Glutamatergic neuron (in vitro differentiated cells): ENCODE data around the gene USP35. TPM values are rescaled to one million over a fixed set of nuclear protein-coding genes. Genes with fewer than 3 reads are reported as not detected.

ENCODE experiments used
- DNase-seq: peaks from one replicate; pipeline ENCODE4 v3.0.0; 2022
- H3K27ac Mint-ChIP-seq: one replicate; pipeline ENCODE4 v1.8.0; 2020; ENCODE audit warnings: mild to moderate bottlenecking, mixed read lengths, inconsistent platforms; ENCODE audit not compliant: unreplicated experiment
- H3K27me3 Mint-ChIP-seq: one replicate; pipeline ENCODE4 v1.8.0; 2020; ENCODE audit warnings: mild to moderate bottlenecking, moderate library complexity, mixed read lengths, inconsistent platforms; ENCODE audit not compliant: unreplicated experiment
- H3K36me3 Mint-ChIP-seq: one replicate; pipeline ENCODE4 v1.8.0; 2020; ENCODE audit warnings: mild to moderate bottlenecking, mixed read lengths, inconsistent platforms; ENCODE audit not compliant: unreplicated experiment
- H3K4me1 Mint-ChIP-seq: one replicate; pipeline ENCODE4 v1.8.0; 2020; ENCODE audit warnings: mild to moderate bottlenecking, low read depth, mixed read lengths, inconsistent platforms; ENCODE audit not compliant: unreplicated experiment
- H3K4me3 Mint-ChIP-seq: one replicate; pipeline ENCODE4 v1.8.0; 2020; ENCODE audit warnings: mild to moderate bottlenecking, mixed read lengths, inconsistent platforms; ENCODE audit not compliant: unreplicated experiment
- H3K9me3 Mint-ChIP-seq: one replicate; pipeline ENCODE4 v1.8.0; 2020; ENCODE audit warnings: mild to moderate bottlenecking, moderate library complexity, mixed read lengths, inconsistent platforms; ENCODE audit not compliant: unreplicated experiment
- total RNA-seq: library from RNA; stranded (reverse); fragmentation: NEBNext Ultra II Directional; extraction: Animal tissue kit (Norgen Biotek cat#: 25700); gene quantifications from one replicate; pipeline ENCODE4 v1.2.1, GENCODE V29; 2021; ENCODE audit not compliant: unreplicated experiment
- TF ChIP-seq, protein P1 (sequence below): fragments of 200-600 bp; sonication (generic); IDR thresholded peaks from one replicate; pipeline ENCODE4 v1.5.0; 2021; ENCODE audit not compliant: partially characterized antibody, unreplicated experiment

USP35 gene
- total RNA-seq, 1 donor from 2014 or later, result 34.2 TPM

DNA sequence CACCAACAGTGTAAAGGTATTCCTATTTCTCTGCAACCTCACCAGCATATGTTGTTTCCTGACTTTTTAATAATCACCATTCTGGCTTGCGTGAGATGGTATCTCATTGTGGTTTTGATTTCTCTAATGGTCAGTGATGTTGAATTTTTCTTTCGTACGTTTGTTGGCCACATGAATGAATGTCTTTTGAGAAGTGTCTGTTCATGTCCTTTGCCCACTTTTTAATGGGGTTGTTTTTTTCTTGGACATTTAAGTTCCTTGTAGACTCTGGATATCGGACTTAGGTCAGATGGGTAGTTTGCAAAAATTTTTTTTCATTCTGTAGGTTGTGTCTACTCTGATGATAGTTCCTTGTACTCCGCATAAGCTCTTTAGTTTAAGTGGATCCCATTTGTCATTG, 22.8 kb downstream of the USP35 start:
- Mint-ChIP-seq H3K9me3 (peaks cover 31% of the 10 kb centered on the region), H3K4me1 (no peaks in the 10 kb centered on the region), H3K4me3 (no peak overlapping the region), H3K27ac (no peak overlapping the region), H3K36me3 (peaks cover 10% of the 10 kb centered on the region), H3K27me3 (peaks cover 23% of the 10 kb centered on the region)
- no peak for DNase-seq
- TF ChIP-seq, protein P1, sequence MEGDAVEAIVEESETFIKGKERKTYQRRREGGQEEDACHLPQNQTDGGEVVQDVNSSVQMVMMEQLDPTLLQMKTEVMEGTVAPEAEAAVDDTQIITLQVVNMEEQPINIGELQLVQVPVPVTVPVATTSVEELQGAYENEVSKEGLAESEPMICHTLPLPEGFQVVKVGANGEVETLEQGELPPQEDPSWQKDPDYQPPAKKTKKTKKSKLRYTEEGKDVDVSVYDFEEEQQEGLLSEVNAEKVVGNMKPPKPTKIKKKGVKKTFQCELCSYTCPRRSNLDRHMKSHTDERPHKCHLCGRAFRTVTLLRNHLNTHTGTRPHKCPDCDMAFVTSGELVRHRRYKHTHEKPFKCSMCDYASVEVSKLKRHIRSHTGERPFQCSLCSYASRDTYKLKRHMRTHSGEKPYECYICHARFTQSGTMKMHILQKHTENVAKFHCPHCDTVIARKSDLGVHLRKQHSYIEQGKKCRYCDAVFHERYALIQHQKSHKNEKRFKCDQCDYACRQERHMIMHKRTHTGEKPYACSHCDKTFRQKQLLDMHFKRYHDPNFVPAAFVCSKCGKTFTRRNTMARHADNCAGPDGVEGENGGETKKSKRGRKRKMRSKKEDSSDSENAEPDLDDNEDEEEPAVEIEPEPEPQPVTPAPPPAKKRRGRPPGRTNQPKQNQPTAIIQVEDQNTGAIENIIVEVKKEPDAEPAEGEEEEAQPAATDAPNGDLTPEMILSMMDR, result no peak

DNA sequence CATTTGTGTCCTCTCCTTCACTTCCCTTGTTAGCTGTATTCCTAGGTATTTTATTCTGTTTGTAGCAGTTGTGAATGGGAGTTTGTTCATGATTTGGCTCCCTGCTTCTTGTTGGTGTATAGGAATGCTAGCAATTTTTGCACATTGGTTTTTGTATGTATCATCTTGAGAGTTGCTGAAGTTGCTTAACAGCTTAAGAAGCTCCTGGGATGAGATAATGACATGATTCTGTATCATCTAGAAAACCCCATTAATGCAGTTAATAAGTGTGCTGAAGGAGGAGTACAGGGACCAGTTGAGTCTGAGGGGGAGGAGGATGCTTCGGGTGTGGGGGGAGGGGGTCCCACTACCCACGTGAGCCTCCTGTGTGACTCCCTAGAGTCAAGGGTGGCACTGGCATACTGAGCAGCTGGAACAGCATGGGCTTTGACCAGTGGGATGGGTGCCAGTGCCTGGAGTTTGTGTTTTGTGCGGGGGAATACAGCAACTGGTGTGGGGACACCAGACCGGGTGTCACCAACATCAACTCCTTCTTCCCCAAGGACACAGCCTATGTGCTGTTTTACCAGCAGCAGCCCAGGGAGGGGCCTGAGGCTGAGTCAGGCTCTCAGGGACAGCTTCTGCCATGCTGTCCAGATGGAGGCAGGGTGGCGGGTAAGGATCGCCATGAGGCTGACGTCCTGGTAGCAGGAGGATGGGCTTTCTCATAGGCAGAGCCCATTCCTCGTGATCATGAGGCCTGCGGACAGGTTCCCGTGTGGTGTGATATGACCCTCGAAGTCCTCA, 24.1 kb downstream of the USP35 start:
- no peak overlapping the region for H3K4me3 Mint-ChIP-seq
- no peaks in the 10 kb centered on the region for H3K4me1 Mint-ChIP-seq
- H3K27me3 Mint-ChIP-seq, result peaks cover 29% of the 10 kb centered on the region
- peaks cover 18% of the 10 kb centered on the region for H3K36me3 Mint-ChIP-seq
- no peak overlapping the region for H3K27ac Mint-ChIP-seq
- H3K9me3 Mint-ChIP-seq, result peaks cover 39% of the 10 kb centered on the region
- no peak for DNase-seq
- TF ChIP-seq, protein P1, result no peak

DNA sequence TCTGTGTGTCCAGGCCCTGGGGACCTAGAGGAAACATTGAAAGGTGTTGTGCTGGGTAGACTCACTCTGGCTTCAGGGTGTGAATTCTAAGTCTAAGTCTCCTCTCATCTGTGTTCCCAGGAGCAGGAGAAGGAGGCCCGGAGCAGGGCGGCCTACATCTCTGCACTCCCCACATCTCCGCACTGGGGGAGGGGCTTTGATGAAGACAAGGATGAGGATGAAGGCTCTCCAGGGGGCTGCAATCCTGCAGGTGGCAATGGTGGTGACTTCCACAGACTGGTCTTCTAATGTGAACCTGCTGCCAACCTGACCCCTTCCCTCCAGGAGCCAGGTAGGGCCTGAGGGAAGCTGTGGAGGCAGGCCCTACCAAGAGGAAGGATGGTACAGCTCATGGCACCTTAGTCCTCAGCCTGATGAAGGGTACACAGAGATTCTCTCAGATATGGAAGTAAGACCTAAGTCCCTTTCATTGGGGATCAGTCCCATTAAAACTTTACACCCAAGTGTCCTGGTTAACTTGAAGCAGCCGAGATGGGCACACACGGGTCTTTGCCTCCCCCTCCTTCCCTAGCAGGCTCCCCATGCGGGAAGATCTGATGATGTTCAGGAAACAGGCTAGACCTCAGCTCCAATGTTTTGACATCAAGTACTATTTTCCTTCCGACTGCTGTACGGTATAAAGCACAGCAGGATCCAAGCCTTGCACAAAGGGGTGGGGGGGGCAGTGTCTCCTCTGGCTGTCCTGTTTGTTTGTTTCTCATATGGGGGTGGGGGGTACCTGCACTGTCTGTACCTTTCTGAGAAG, 25.0 kb downstream of the USP35 start:
- no peaks in the 10 kb centered on the region for H3K4me1 Mint-ChIP-seq
- no peak overlapping the region for H3K27ac Mint-ChIP-seq
- H3K9me3 Mint-ChIP-seq, result peaks cover 39% of the 10 kb centered on the region
- peaks cover 20% of the 10 kb centered on the region for H3K36me3 Mint-ChIP-seq
- TF ChIP-seq, protein P1, result no peak
- H3K27me3 Mint-ChIP-seq, result peaks cover 29% of the 10 kb centered on the region
- DNase-seq, result no peak
- no peak overlapping the region for H3K4me3 Mint-ChIP-seq

DNA sequence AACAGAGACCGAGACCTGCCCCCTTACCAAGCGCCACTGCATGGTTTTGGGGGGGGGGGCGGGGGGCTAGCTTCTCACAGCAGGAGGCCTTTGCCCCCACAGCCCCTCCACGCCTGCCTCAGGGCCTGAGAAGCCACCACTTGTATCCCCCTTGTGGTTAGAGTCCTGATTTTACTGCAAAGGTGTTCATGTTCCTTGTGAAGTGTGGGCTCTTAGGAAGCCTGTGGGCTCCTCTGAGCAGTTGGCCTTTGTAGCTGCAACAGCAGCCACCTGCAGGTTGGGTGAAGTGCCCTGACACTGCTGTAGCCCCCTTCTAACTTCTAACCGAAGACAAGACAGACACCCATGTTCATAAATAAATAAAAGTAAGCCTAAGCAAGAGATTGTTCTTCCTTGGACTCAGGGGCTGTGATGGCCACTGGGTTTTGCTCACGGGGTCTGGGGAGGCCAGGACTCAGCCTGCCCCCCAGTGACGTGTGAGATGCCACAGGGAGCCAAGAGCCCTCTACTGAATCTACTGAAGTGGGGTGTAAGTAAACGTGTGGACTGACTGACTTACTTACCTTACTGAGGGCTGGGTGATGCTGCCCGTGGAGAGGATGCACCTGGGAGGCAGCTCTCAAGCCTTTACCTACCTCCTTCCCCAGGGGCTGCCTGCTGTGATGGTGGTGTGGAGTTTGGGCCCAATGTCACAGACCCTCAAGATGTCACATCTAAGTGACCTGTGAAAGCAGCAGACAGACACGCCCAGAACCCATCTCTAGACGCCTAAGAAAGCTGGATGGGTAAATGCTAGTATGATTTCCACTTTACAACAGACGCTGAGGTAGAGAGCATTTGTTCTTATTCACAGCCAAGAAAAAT, 25.8 kb downstream of the USP35 start:
- TF ChIP-seq, protein P1, result no peak
- peaks cover 27% of the 10 kb centered on the region for H3K27me3 Mint-ChIP-seq

More for the DNA sequence above, 25.8 kb downstream of the USP35 start:
- peaks cover 20% of the 10 kb centered on the region for H3K36me3 Mint-ChIP-seq
- H3K4me3 Mint-ChIP-seq, result no peak overlapping the region
- peaks cover 38% of the 10 kb centered on the region for H3K9me3 Mint-ChIP-seq
- no peak for DNase-seq
- no peak overlapping the region for H3K27ac Mint-ChIP-seq
- no peaks in the 10 kb centered on the region for H3K4me1 Mint-ChIP-seq
